Fibroblast of lung (primary cell): Measurements from ENCODE around the gene CNKSR3. TPM values are rescaled to one million over a fixed set of nuclear protein-coding genes. Genes with fewer than 3 reads are reported as not detected.

ENCODE experiments used
- DNase-seq, 2 donors: peaks; one replicate each; pipeline versions ENCODE4 v3.0.0 to v3.0.0-alpha.2; 2010; ENCODE audit warnings: low read depth in 2 of 2
- H2AFZ ChIP-seq: 2 replicates; pipeline ENCODE4 v1.5.1; 2012; ENCODE audit warnings: low read length, control low read depth, inconsistent platforms
- H3K27ac ChIP-seq: 2 replicates; pipeline ENCODE4 v1.5.1; 2011; ENCODE audit warnings: low read length, control low read depth; ENCODE audit not compliant: insufficient read depth
- H3K27me3 ChIP-seq: 2 replicates; pipeline ENCODE4 v1.5.1; 2011; ENCODE audit warnings: mild to moderate bottlenecking, low read length; ENCODE audit not compliant: control insufficient read depth, insufficient read depth
- H3K36me3 ChIP-seq: 2 replicates; pipeline ENCODE4 v1.5.1; 2011; ENCODE audit warnings: low read length; ENCODE audit not compliant: control insufficient read depth, insufficient read depth
- H3K4me1 ChIP-seq: 2 replicates; pipeline ENCODE4 v1.5.1; 2011; ENCODE audit warnings: low read length; ENCODE audit not compliant: control insufficient read depth, insufficient read depth; ENCODE audit errors: extremely low read depth
- H3K4me2 ChIP-seq: 2 replicates; pipeline ENCODE4 v1.5.1; 2011; ENCODE audit warnings: low read length, control low read depth; ENCODE audit not compliant: insufficient read depth; ENCODE audit errors: extremely low read depth
- H3K4me3 ChIP-seq, 4 experiments: fragments of 200-600 bp in 1 of 4; sonication (generic) in 1 of 4; replicated peaks in 1 of 4; 2 replicates each; pipeline ENCODE4 v1.5.1; 2011 to 2016; ENCODE audit warnings: low read length in 4 of 4, low read depth in 3 of 4, mild to moderate bottlenecking in 3 of 4, control low read depth in 2 of 4, inconsistent platforms in 1 of 4, mixed read lengths in 1 of 4; ENCODE audit not compliant: insufficient read depth in 1 of 4; ENCODE audit errors: control extremely low read depth in 1 of 4
- H3K79me2 ChIP-seq: 2 replicates; pipeline ENCODE4 v1.5.1; 2012; ENCODE audit warnings: mild to moderate bottlenecking, low read length, inconsistent platforms; ENCODE audit not compliant: control insufficient read depth, insufficient read depth
- H3K9ac ChIP-seq: 2 replicates; pipeline ENCODE4 v1.5.1; 2011; ENCODE audit warnings: mild to moderate bottlenecking, low read length, control low read depth; ENCODE audit not compliant: insufficient read depth
- H3K9me3 ChIP-seq: 2 replicates; pipeline ENCODE4 v1.5.1; 2012; ENCODE audit warnings: low read depth, low read length; ENCODE audit not compliant: control insufficient read depth, insufficient read depth
- H4K20me1 ChIP-seq: 2 replicates; pipeline ENCODE4 v1.5.1; 2011; ENCODE audit warnings: low read length; ENCODE audit not compliant: control insufficient read depth, insufficient read depth; ENCODE audit errors: extremely low read depth
- CTCF ChIP-seq, 2 donors: IDR thresholded peaks in 1 of 2; conservative IDR thresholded peaks in 1 of 2; 1 replicate in 1 of 2; 2 replicates in 1 of 2; pipeline ENCODE4 v1.5.1; 2011 to 2012; ENCODE audit warnings: low read length in 2 of 2, control low read depth in 1 of 2, inconsistent platforms in 1 of 2, low read depth in 1 of 2, mild to moderate bottlenecking in 1 of 2
- EZH2 ChIP-seq: IDR thresholded peaks from 2 replicates; pipeline ENCODE4 v1.5.1; 2012; ENCODE audit warnings: low read length, control low read depth, mild to moderate bottlenecking; ENCODE audit errors: missing control alignments
- polyA plus RNA-seq, 2 donors: library from polyadenylated mRNA; depleted of rRNA in 1 of 2; stranded (reverse) in 1 of 2; unstranded in 1 of 2; fragments of >200 nt; gene quantifications; 2 replicates each; pipeline ENCODE4 v1.2.1, GENCODE V29; 2011 to 2012; ENCODE audit warnings: missing spikeins in 1 of 2
- total RNA-seq: library from RNA; depleted of rRNA; stranded (reverse); fragments of >200 nt; gene quantifications from 2 replicates; pipeline ENCODE4 v1.2.1, GENCODE V29; 2014

Gene CNKSR3
- total and polyA plus RNA-seq, 2 donors (not counting 1 experiment from before 2014, with no cell fraction given) = 5.5 to 14.0 TPM

GRCh38 chr6:154373971-154374370, 136.5 kb downstream of the CNKSR3 start:
- no peak for DNase-seq
- Histone ChIP-seq H2AFZ (no peak overlapping the region), H3K27ac (no peak overlapping the region), H3K4me3 (no peak overlapping the region), H3K4me2 (no peak overlapping the region), H4K20me1 (no peaks in the 10 kb centered on the region), H3K9ac (no peak overlapping the region), H3K79me2 (no peaks in the 10 kb centered on the region), H3K27me3 (no peaks in the 10 kb centered on the region), H3K4me1 (peaks cover 2% of the 10 kb centered on the region), H3K36me3 (no peaks in the 10 kb centered on the region), H3K9me3 (no peaks in the 10 kb centered on the region)
- TF ChIP-seq CTCF (conservative IDR thresholded peaks at IDR 0.05 in 1 of 2, IDR thresholded peaks at IDR 0.05 in 1 of 2; ENCODE audit: low read depth in 1 of 2, low read length in 2 of 2) (no peak), EZH2 (no peak)

- Histone ChIP-seq H3K27me3 (no peaks in the 10 kb centered on the region), H4K20me1 (no peaks in the 10 kb centered on the region), H3K4me1 (peaks cover 2% of the 10 kb centered on the region), H3K4me3 (no peak overlapping the region), H3K9ac (no peak overlapping the region), H3K9me3 (no peaks in the 10 kb centered on the region), H3K27ac (no peak overlapping the region), H3K36me3 (no peaks in the 10 kb centered on the region), H2AFZ (no peak overlapping the region), H3K79me2 (no peaks in the 10 kb centered on the region), H3K4me2 (no peak overlapping the region)
- TF ChIP-seq EZH2 = no peak
- no peak for TF ChIP-seq CTCF (conservative IDR thresholded peaks at IDR 0.05 in 1 of 2, IDR thresholded peaks at IDR 0.05 in 1 of 2; ENCODE audit: low read depth in 1 of 2, low read length in 2 of 2)
- DNase-seq = no peak
Observed at GRCh38 chr6:154371281-154371680, 139.2 kb downstream of the CNKSR3 start.

GRCh38 chr6:154370545-154370944, 139.9 kb downstream of the CNKSR3 start:
- Histone ChIP-seq H3K4me3 (no peak overlapping the region), H3K4me2 (peak overlapping the region; percentile 54)

More at GRCh38 chr6:154370545-154370944, 139.9 kb downstream of the CNKSR3 start:
- peak overlapping the region; percentile 52 for H2AFZ ChIP-seq
- peak; percentile 53 to 71 for DNase-seq
- no peaks in the 10 kb centered on the region for H3K79me2 ChIP-seq
- H3K9me3 ChIP-seq = no peaks in the 10 kb centered on the region
- H3K27ac ChIP-seq = no peak overlapping the region
- peak; percentile 52 to 61 for TF ChIP-seq CTCF (conservative IDR thresholded peaks at IDR 0.05 in 1 of 2, IDR thresholded peaks at IDR 0.05 in 1 of 2; ENCODE audit: low read depth in 1 of 2, low read length in 2 of 2)
- TF ChIP-seq EZH2 = no peak
- no peaks in the 10 kb centered on the region for H4K20me1 ChIP-seq
- no peaks in the 10 kb centered on the region for H3K27me3 ChIP-seq
- H3K9ac ChIP-seq = no peak overlapping the region
- H3K36me3 ChIP-seq = no peaks in the 10 kb centered on the region
- peaks cover 2% of the 10 kb centered on the region for H3K4me1 ChIP-seq
